K562 (cell line): ENCODE measurements around the gene BDH1.

Experiments
- CBFB ChIP-seq: sonication (generic); formaldehyde crosslinking; IDR thresholded peaks from 2 replicates; pipeline ENCODE4 v1.4.0; 2020; ENCODE audit warnings: mild to moderate bottlenecking, missing genetic modification reagents
- CTCF ChIP-seq, 3 experiments: IDR thresholded peaks in 2 of 3; conservative IDR thresholded peaks in 1 of 3; 2 replicates each; pipeline ENCODE4 v1.5.1; 2011 to 2012; ENCODE audit warnings: low read length in 3 of 3, mild to moderate bottlenecking in 3 of 3, control low read depth in 2 of 3, improper control_type of control experiment in 1 of 3, inconsistent platforms in 1 of 3, low read depth in 1 of 3, mixed read lengths in 1 of 3, moderate library complexity in 1 of 3; ENCODE audit not compliant: insufficient read depth in 2 of 3
- HDAC6 ChIP-seq: IDR thresholded peaks from 2 replicates; pipeline ENCODE4 v1.6.1; 2012; ENCODE audit warnings: low read depth, mild to moderate bottlenecking, control low read depth, inconsistent platforms, low read length, moderate library complexity
- ZKSCAN1 ChIP-seq: fragments of 150-350 bp; IDR thresholded peaks from 2 replicates; pipeline ENCODE4 v1.6.1; 2016; ENCODE audit warnings: low read depth, low read length

GRCh38 chr3:197586181-197586580, 30.4 kb upstream of the BDH1 start:
- TF ChIP-seq ZKSCAN1 = no peak
- TF ChIP-seq CBFB (CRISPR knock-in tag) = no peak
- TF ChIP-seq HDAC6 = no peak
- TF ChIP-seq CTCF (IDR thresholded peaks at IDR 0.05 in 2 of 3, conservative IDR thresholded peaks at IDR 0.05 in 1 of 3; ENCODE audit: insufficient read depth in 2 of 3, low read depth in 1 of 3, low read length in 3 of 3) = no peak
